CD14-positive monocyte (primary cell): Measurements from ENCODE around the gene ABCA4. TPM values are rescaled to one million over a fixed set of nuclear protein-coding genes. Genes with fewer than 3 reads are reported as not detected.
A peak's percentile ranks its signal among the peaks of the same experiment; 100 is the strongest.

Experiments used
- DNase-seq, 3 donors: peaks; one replicate each; pipeline ENCODE4 v3.0.0-alpha.2; 2011 to 2022
- H2AFZ ChIP-seq: 2 replicates; pipeline ENCODE4 v1.6.0; 2012; ENCODE audit warnings: mild to moderate bottlenecking, low read depth, low read length, inconsistent platforms; ENCODE audit not compliant: insufficient read depth, poor library complexity, severe bottlenecking
- H3K27ac ChIP-seq, 2 donors: 1 replicate in 1 of 2; 2 replicates in 1 of 2; pipeline ENCODE4 v1.5.1; 2012 to 2013; ENCODE audit warnings: low read length in 2 of 2, control low read depth in 1 of 2, inconsistent platforms in 1 of 2, low read depth in 1 of 2, mild to moderate bottlenecking in 1 of 2
- H3K27me3 ChIP-seq, 2 donors: one replicate each; pipeline versions ENCODE4 v1.6.0 to v1.6.1; 2011 to 2013; ENCODE audit warnings: low read length in 2 of 2; ENCODE audit not compliant: control insufficient read depth in 2 of 2, insufficient read depth in 2 of 2
- H3K36me3 ChIP-seq, 2 donors: replicated peaks in 1 of 2; 1 replicate in 1 of 2; 2 replicates in 1 of 2; pipeline versions ENCODE4 v1.5.1 to v1.6.1; 2012 to 2013; ENCODE audit warnings: low read length in 2 of 2, control low read depth in 1 of 2, inconsistent platforms in 1 of 2, mild to moderate bottlenecking in 1 of 2; ENCODE audit not compliant: insufficient read depth in 2 of 2, control insufficient read depth in 1 of 2
- H3K4me1 ChIP-seq, 2 donors: 1 replicate in 1 of 2; 2 replicates in 1 of 2; pipeline versions ENCODE4 v1.5.1 to v1.6.1; 2012 to 2013; ENCODE audit warnings: low read length in 2 of 2, control low read depth in 1 of 2, inconsistent platforms in 1 of 2, mild to moderate bottlenecking in 1 of 2, moderate library complexity in 1 of 2; ENCODE audit not compliant: insufficient read depth in 2 of 2, control insufficient read depth in 1 of 2
- H3K4me2 ChIP-seq: replicated peaks from 2 replicates; pipeline ENCODE3; 2012; ENCODE audit warnings: low read length, moderate library complexity, mild to moderate bottlenecking; ENCODE audit not compliant: poor library complexity, severe bottlenecking; ENCODE audit errors: extremely low read depth
- H3K4me3 ChIP-seq, 3 experiments: fragments of 200-600 bp in 1 of 3; sonication (generic) in 1 of 3; replicated peaks in 1 of 3; 1 replicate in 2 of 3; 2 replicates in 1 of 3; pipeline ENCODE4 v1.5.1; 2011 to 2013; ENCODE audit warnings: low read length in 3 of 3, mild to moderate bottlenecking in 3 of 3, control low read depth in 2 of 3, low read depth in 2 of 3, inconsistent platforms in 1 of 3, moderate library complexity in 1 of 3
- H3K79me2 ChIP-seq: 2 replicates; pipeline ENCODE4 v1.6.0; 2012; ENCODE audit warnings: mild to moderate bottlenecking, control low read depth, inconsistent platforms, low read length, moderate library complexity; ENCODE audit not compliant: insufficient read depth
- H3K9ac ChIP-seq: 2 replicates; pipeline ENCODE4 v1.6.0; 2017; ENCODE audit warnings: low read length, mild to moderate bottlenecking; ENCODE audit not compliant: insufficient read depth, poor library complexity, severe bottlenecking
- H3K9me3 ChIP-seq, 2 donors: replicated peaks in 1 of 2; 1 replicate in 1 of 2; 2 replicates in 1 of 2; pipeline versions ENCODE4 v1.5.1 to v1.6.1; 2012 to 2013; ENCODE audit warnings: low read length in 2 of 2, control low read depth in 1 of 2; ENCODE audit not compliant: control insufficient read depth in 1 of 2, insufficient read depth in 1 of 2
- H4K20me1 ChIP-seq: 2 replicates; pipeline ENCODE4 v1.6.0; 2012; ENCODE audit warnings: mild to moderate bottlenecking, low read length, control low read depth, moderate library complexity; ENCODE audit not compliant: insufficient read depth
- H3K27ac Mint-ChIP-seq, 7 donors: one replicate each; pipeline ENCODE4 v1.8.0; 2020; ENCODE audit warnings: mild to moderate bottlenecking in 7 of 7, mixed read lengths in 7 of 7, moderate library complexity in 6 of 7, inconsistent platforms in 2 of 7
- H3K27me3 Mint-ChIP-seq, 3 donors: one replicate each; pipeline ENCODE4 v1.8.0; 2021 to 2022; ENCODE audit warnings: low read depth in 3 of 3, mild to moderate bottlenecking in 3 of 3, mixed read lengths in 3 of 3, moderate library complexity in 3 of 3, inconsistent platforms in 1 of 3
- H3K36me3 Mint-ChIP-seq, 2 donors: one replicate each; pipeline ENCODE4 v1.8.0; 2020; ENCODE audit warnings: mixed read lengths in 2 of 2, inconsistent platforms in 1 of 2, mild to moderate bottlenecking in 1 of 2
- H3K4me1 Mint-ChIP-seq: one replicate; pipeline ENCODE4 v1.8.0; 2020; ENCODE audit warnings: mild to moderate bottlenecking, mixed read lengths
- H3K4me3 Mint-ChIP-seq, 2 donors: one replicate each; pipeline ENCODE4 v1.8.0; 2020; ENCODE audit warnings: mild to moderate bottlenecking in 2 of 2, mixed read lengths in 2 of 2, moderate library complexity in 1 of 2
- H3K9me3 Mint-ChIP-seq, 7 donors: one replicate each; pipeline ENCODE4 v1.8.0; 2020 to 2022; ENCODE audit warnings: mixed read lengths in 7 of 7, mild to moderate bottlenecking in 6 of 7, moderate library complexity in 6 of 7, inconsistent platforms in 2 of 7
- WGBS: methylation state at CpG from one replicate; pipeline ENCODE4 v1.1.5; 2013; ENCODE audit warnings: missing lambda C conversion rate; ENCODE audit not compliant: insufficient coverage; 5-methylcytosine and 5-hydroxymethylcytosine counted together
- intact Hi-C, 2 donors: fragments of 100-400 bp; cut with micrococcal nuclease; formaldehyde crosslinking; loops; one replicate each; pipeline versions ENCODE4 v1.15.0 to v1.15.1; 2023
- polyA plus RNA-seq, 3 donors: library from polyadenylated mRNA; depleted of rRNA in 1 of 3; unstranded in 2 of 3; stranded (reverse) in 1 of 3; fragments of 300-500 nt in 2 of 3; fragments of >200 nt in 1 of 3; fragmentation: Illumina TruSeq in 2 of 3; gene quantifications; 1 replicate in 2 of 3; 2 replicates in 1 of 3; pipeline ENCODE4 v1.2.3, GENCODE V29; 2012 to 2021
- TF ChIP-seq, protein P1 (sequence below): fragments of 200-600 bp; IDR thresholded peaks from one replicate; pipeline ENCODE4 v1.8.0; 2022; ENCODE audit warnings: antibody characterized with exemption, mild to moderate bottlenecking

The ABCA4 gene
- polyA plus RNA-seq, 3 donors = not detected

DNA sequence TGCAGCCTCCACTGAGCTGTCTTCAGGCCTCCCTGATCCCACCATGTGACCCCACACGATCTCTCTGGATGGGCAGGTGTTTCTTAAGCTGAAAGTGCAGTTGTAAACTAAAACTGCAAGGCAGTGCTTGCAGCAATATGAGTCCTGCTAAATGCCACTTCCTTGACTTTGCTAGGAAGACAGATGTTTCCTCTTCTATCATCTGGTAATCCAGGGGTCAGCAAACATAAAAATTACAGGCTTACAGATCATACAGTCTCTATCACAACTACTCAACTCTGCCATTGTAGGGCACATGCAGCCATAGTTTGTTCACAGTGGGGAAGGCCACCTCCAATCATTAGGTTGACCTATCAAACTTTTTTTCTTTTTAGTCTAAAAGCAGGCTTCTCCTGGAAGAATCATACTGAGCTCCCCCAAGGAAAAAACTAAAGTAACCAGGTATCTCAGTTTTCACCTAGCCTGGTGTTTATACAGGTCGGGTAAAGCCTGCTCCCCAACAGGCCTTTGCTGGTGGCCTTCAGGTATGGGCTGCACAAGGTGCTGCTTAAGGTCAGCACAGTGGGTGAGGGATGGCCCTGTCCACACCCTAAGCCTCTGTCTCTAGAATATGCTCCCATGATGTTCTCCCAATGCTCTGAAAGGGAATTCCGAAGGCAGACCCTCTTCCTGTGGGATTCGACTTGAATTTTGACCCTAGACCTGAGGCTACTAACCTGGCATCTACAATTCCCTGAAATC, 10.8 kb downstream of the ABCA4 start:
- 72% methylated on average over 2 of the region's 4 CpGs for WGBS
- TF ChIP-seq, protein P1, sequence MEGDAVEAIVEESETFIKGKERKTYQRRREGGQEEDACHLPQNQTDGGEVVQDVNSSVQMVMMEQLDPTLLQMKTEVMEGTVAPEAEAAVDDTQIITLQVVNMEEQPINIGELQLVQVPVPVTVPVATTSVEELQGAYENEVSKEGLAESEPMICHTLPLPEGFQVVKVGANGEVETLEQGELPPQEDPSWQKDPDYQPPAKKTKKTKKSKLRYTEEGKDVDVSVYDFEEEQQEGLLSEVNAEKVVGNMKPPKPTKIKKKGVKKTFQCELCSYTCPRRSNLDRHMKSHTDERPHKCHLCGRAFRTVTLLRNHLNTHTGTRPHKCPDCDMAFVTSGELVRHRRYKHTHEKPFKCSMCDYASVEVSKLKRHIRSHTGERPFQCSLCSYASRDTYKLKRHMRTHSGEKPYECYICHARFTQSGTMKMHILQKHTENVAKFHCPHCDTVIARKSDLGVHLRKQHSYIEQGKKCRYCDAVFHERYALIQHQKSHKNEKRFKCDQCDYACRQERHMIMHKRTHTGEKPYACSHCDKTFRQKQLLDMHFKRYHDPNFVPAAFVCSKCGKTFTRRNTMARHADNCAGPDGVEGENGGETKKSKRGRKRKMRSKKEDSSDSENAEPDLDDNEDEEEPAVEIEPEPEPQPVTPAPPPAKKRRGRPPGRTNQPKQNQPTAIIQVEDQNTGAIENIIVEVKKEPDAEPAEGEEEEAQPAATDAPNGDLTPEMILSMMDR = no peak

DNA sequence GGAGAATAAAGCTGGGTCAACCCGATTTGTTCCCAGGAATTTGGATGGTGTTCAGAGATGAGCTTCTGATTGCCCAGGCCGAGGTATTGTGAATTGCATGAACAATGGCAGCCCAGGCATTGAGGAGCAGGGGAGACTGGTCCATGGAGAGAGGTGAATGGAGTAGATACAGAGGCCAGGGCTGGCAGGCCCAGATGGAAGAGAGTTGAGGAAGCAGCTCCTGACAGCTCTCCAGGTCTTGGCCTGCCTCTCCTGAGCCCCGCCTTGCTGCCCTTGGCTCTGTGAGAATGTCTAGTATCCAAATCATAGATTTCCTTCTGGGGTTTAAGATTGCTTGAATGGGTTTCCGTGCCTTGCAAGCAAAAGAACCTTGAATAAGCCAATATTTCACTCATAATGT, 11.5 kb downstream of the ABCA4 start:
- Mint-ChIP-seq H3K4me1 (peaks cover 6% of the 10 kb centered on the region), H3K4me3 (peak overlapping the region in 1 of 2 donors; percentile 67), H3K9me3 (peaks cover 0 to 5% (median 0%) of the 10 kb centered on the region in 7 donors), H3K27ac (no peak overlapping the region), H3K36me3 (no peaks in the 10 kb centered on the region), H3K27me3 (peaks cover 77 to 99% (median 89%) of the 10 kb centered on the region in 3 donors)
- intact Hi-C loops = no loop called here
- Histone ChIP-seq H3K4me3 (no peak overlapping the region), H3K79me2 (no peaks in the 10 kb centered on the region), H3K9ac (no peak overlapping the region), H2AFZ (no peak overlapping the region), H4K20me1 (no peaks in the 10 kb centered on the region), H3K9me3 (no peaks in the 10 kb centered on the region), H3K27me3 (peaks cover 52 to 97% of the 10 kb centered on the region in 2 donors), H3K4me1 (peaks cover 4 to 5% of the 10 kb centered on the region in 2 donors), H3K27ac (no peak overlapping the region), H3K4me2 (no peak overlapping the region), H3K36me3 (no peaks in the 10 kb centered on the region)
- TF ChIP-seq, protein P1 = no peak
- 67% methylated on average over 2 of the region's 4 CpGs for WGBS
- DNase-seq = no peak

More for the DNA sequence above, 10.8 kb downstream of the ABCA4 start:
- Mint-ChIP-seq H3K27ac (no peak overlapping the region), H3K9me3 (peaks cover 0 to 5% (median 0%) of the 10 kb centered on the region in 7 donors), H3K4me1 (peaks cover 6% of the 10 kb centered on the region), H3K4me3 (peak overlapping the region in 1 of 2 donors; percentile 67), H3K36me3 (no peaks in the 10 kb centered on the region), H3K27me3 (peaks cover 75 to 99% (median 90%) of the 10 kb centered on the region in 3 donors)
- no peak overlapping the region for H3K4me2 ChIP-seq
- DNase-seq = no peak
- H2AFZ ChIP-seq = no peak overlapping the region
- no peaks in the 10 kb centered on the region for H3K36me3 ChIP-seq
- no peak overlapping the region for H3K4me3 ChIP-seq
- H3K4me1 ChIP-seq = peaks cover 4 to 5% of the 10 kb centered on the region in 2 donors
- H3K27me3 ChIP-seq = peaks cover 50 to 96% of the 10 kb centered on the region in 2 donors
- no peak overlapping the region for H3K9ac ChIP-seq
- H3K27ac ChIP-seq = no peak overlapping the region
- intact Hi-C loops = no loop called here
- H3K79me2 ChIP-seq = no peaks in the 10 kb centered on the region
- H4K20me1 ChIP-seq = no peaks in the 10 kb centered on the region
- no peaks in the 10 kb centered on the region for H3K9me3 ChIP-seq
